H9 (cell line): ENCODE data around the gene COPE. TPM values are rescaled to one million over a fixed set of nuclear protein-coding genes. Genes with fewer than 3 reads are reported as not detected.

Source experiments
- DNase-seq: peaks from one replicate; pipeline ENCODE4 v3.0.0-alpha.2; 2017
- H2AFZ ChIP-seq: one replicate; pipeline ENCODE4 v1.6.1; 2013; ENCODE audit warnings: mild to moderate bottlenecking, low read length, control low read depth, moderate library complexity
- H2AK5ac ChIP-seq: 2 replicates; pipeline ENCODE4 v1.6.1; 2013; ENCODE audit warnings: low read length, control low read depth, mixed read lengths; ENCODE audit not compliant: insufficient read length
- H2BK120ac ChIP-seq: one replicate; pipeline ENCODE4 v1.6.1; 2013; ENCODE audit warnings: low read depth, mild to moderate bottlenecking, low read length, control low read depth, inconsistent platforms; ENCODE audit not compliant: poor library complexity, severe bottlenecking
- H2BK12ac ChIP-seq: 2 replicates; pipeline ENCODE4 v1.6.1; 2013; ENCODE audit warnings: low read length, control low read depth, mixed read lengths, low read depth; ENCODE audit not compliant: insufficient read length
- H2BK15ac ChIP-seq: 2 replicates; pipeline ENCODE4 v1.6.1; 2013; ENCODE audit warnings: low read depth, low read length, control low read depth
- H2BK20ac ChIP-seq: one replicate; pipeline ENCODE4 v1.6.1; 2013; ENCODE audit warnings: low read depth, mild to moderate bottlenecking, low read length, control low read depth, inconsistent platforms; ENCODE audit not compliant: poor library complexity, severe bottlenecking
- H2BK5ac ChIP-seq: 2 replicates; pipeline ENCODE4 v1.6.1; 2013; ENCODE audit warnings: low read length, control low read depth, mixed read lengths; ENCODE audit not compliant: insufficient read length
- H3K14ac ChIP-seq: 2 replicates; pipeline ENCODE4 v1.6.1; 2013; ENCODE audit warnings: low read length, control low read depth; ENCODE audit not compliant: insufficient read depth
- H3K18ac ChIP-seq: 2 replicates; pipeline ENCODE4 v1.6.1; 2013; ENCODE audit warnings: low read depth, mild to moderate bottlenecking, mixed read lengths, low read length, control low read depth; ENCODE audit not compliant: insufficient read length
- H3K23ac ChIP-seq: 2 replicates; pipeline ENCODE4 v1.6.1; 2013; ENCODE audit warnings: low read length, control low read depth, mixed read lengths, low read depth; ENCODE audit not compliant: insufficient read length
- H3K23me2 ChIP-seq: 2 replicates; pipeline ENCODE4 v1.6.1; 2013; ENCODE audit warnings: low read depth, mild to moderate bottlenecking, mixed read lengths, low read length, control low read depth; ENCODE audit not compliant: insufficient read length, poor library complexity, severe bottlenecking
- H3K27ac ChIP-seq: 2 replicates; pipeline ENCODE4 v1.5.1; 2013; ENCODE audit warnings: low read length, control low read depth, mixed read lengths, low read depth; ENCODE audit not compliant: insufficient read length
- H3K27me3 ChIP-seq: 2 replicates; pipeline ENCODE4 v1.6.1; 2013; ENCODE audit warnings: low read length, control low read depth, inconsistent platforms; ENCODE audit not compliant: insufficient read depth
- H3K4ac ChIP-seq: 2 replicates; pipeline ENCODE4 v1.6.1; 2013; ENCODE audit warnings: low read depth, mild to moderate bottlenecking, control low read depth, inconsistent platforms, low read length, moderate library complexity
- H3K4me1 ChIP-seq: 2 replicates; pipeline ENCODE4 v1.6.1; 2013; ENCODE audit warnings: low read length, control low read depth, inconsistent platforms; ENCODE audit not compliant: insufficient read depth
- H3K4me2 ChIP-seq: 2 replicates; pipeline ENCODE4 v1.6.1; 2013; ENCODE audit warnings: low read length, control low read depth, mixed read lengths; ENCODE audit not compliant: insufficient read length, insufficient read depth
- H3K56ac ChIP-seq: 2 replicates; pipeline ENCODE4 v1.6.1; 2013; ENCODE audit warnings: low read depth, mild to moderate bottlenecking, mixed read lengths, low read length, control low read depth; ENCODE audit not compliant: insufficient read length
- H3K79me1 ChIP-seq: 2 replicates; pipeline ENCODE4 v1.6.1; 2013; ENCODE audit warnings: low read depth, mild to moderate bottlenecking, moderate library complexity, low read length, control low read depth, inconsistent platforms; ENCODE audit not compliant: insufficient read depth, poor library complexity, severe bottlenecking
- H3K79me2 ChIP-seq: 2 replicates; pipeline ENCODE4 v1.6.1; 2013; ENCODE audit warnings: low read length, control low read depth, inconsistent platforms; ENCODE audit not compliant: insufficient read depth
- H3K9ac ChIP-seq: 2 replicates; pipeline ENCODE4 v1.6.1; 2013; ENCODE audit warnings: low read length, control low read depth, mixed read lengths; ENCODE audit not compliant: insufficient read length; ENCODE audit errors: extremely low read depth
- H3K9me3 ChIP-seq: one replicate; pipeline ENCODE4 v1.6.1; 2013; ENCODE audit warnings: low read depth, low read length, inconsistent platforms; ENCODE audit not compliant: control insufficient read depth
- H3T11ph ChIP-seq: one replicate; pipeline ENCODE4 v1.6.1; 2013; ENCODE audit warnings: mild to moderate bottlenecking, low read length, control low read depth, inconsistent platforms
- H4K20me1 ChIP-seq: one replicate; pipeline ENCODE4 v1.6.1; 2013; ENCODE audit not compliant: control insufficient read depth, insufficient read length, insufficient read depth
- H4K5ac ChIP-seq: 2 replicates; pipeline ENCODE4 v1.6.1; 2013; ENCODE audit warnings: low read depth, mild to moderate bottlenecking, mixed read lengths, low read length, control low read depth; ENCODE audit not compliant: insufficient read length
- H4K8ac ChIP-seq: replicated peaks from 2 replicates; pipeline ENCODE4 v1.6.1; 2013; ENCODE audit warnings: low read length, control low read depth, mixed read lengths, low read depth; ENCODE audit not compliant: insufficient read length
- H4K91ac ChIP-seq: 2 replicates; pipeline ENCODE4 v1.6.1; 2013; ENCODE audit warnings: low read depth, mild to moderate bottlenecking, moderate library complexity, mixed read lengths, low read length, control low read depth; ENCODE audit not compliant: insufficient read length
- H3K27ac Mint-ChIP-seq, 3 experiments: 2 replicates in 2 of 3; 3 replicates in 1 of 3; pipeline ENCODE4 v1.8.0; 2020 to 2021; ENCODE audit warnings: mixed read lengths in 3 of 3, mild to moderate bottlenecking in 1 of 3, moderate library complexity in 1 of 3
- H3K27me3 Mint-ChIP-seq: 2 replicates; pipeline ENCODE4 v1.8.0; 2021; ENCODE audit warnings: low read depth, mild to moderate bottlenecking, moderate library complexity, mixed read lengths
- H3K36me3 Mint-ChIP-seq, 3 experiments: 2 replicates in 2 of 3; 3 replicates in 1 of 3; pipeline ENCODE4 v1.8.0; 2020 to 2021; ENCODE audit warnings: low read depth in 3 of 3, mixed read lengths in 3 of 3; ENCODE audit not compliant: insufficient read depth in 1 of 3
- H3K4me1 Mint-ChIP-seq, 2 experiments: 2 replicates each; pipeline ENCODE4 v1.8.0; 2020; ENCODE audit warnings: mixed read lengths in 2 of 2
- H3K4me3 Mint-ChIP-seq, 2 experiments: 2 replicates in 1 of 2; 3 replicates in 1 of 2; pipeline ENCODE4 v1.8.0; 2020 to 2021; ENCODE audit warnings: mild to moderate bottlenecking in 2 of 2, mixed read lengths in 2 of 2, moderate library complexity in 1 of 2
- H3K9me3 Mint-ChIP-seq, 2 experiments: 2 replicates in 1 of 2; 3 replicates in 1 of 2; pipeline ENCODE4 v1.8.0; 2020; ENCODE audit warnings: mild to moderate bottlenecking in 2 of 2, mixed read lengths in 2 of 2, moderate library complexity in 1 of 2
- CTCF ChIP-seq: fragments of 200-600 bp; sonication (generic); conservative IDR thresholded peaks from 3 replicates; pipeline ENCODE4 v1.8.0; 2021; ENCODE audit warnings: antibody characterized with exemption, mild to moderate bottlenecking
- WGBS: extraction: QIAGEN DNeasy Blood & Tissue Kit; methylation state at CpG from one replicate; pipeline ENCODE4 v1.1.7; 2013; ENCODE audit warnings: missing lambda C conversion rate, low lambda C conversion rate, mixed read lengths; ENCODE audit not compliant: insufficient read length; ENCODE audit errors: extremely low coverage; 5-methylcytosine and 5-hydroxymethylcytosine counted together
- total RNA-seq: library from RNA; stranded (reverse); gene quantifications from 2 replicates; pipeline ENCODE4 v1.2.1, GENCODE V29; 2021

Gene COPE
- total RNA-seq, 1 experiment from 2014 or later, result 198 TPM

- Histone ChIP-seq H3K79me1 (no peaks in the 10 kb centered on the region), H3K9me3 (no peaks in the 10 kb centered on the region), H3K27me3 (no peaks in the 10 kb centered on the region), H3K4me2 (no peak overlapping the region), H2AK5ac (no peak overlapping the region), H3K23ac (no peak overlapping the region), H4K91ac (no peak overlapping the region), H2BK12ac (no peak overlapping the region), H2BK20ac (no peak overlapping the region), H2BK15ac (no peak overlapping the region), H4K5ac (no peak overlapping the region), H3K14ac (no peak overlapping the region), H3K9ac (no peak overlapping the region), H4K8ac (no peak overlapping the region), H3K79me2 (no peaks in the 10 kb centered on the region), H3K27ac (no peak overlapping the region), H2BK5ac (no peak overlapping the region), H3K18ac (no peak overlapping the region), H3T11ph (no peak overlapping the region), H2AFZ (no peak overlapping the region), H3K4me1 (no peaks in the 10 kb centered on the region), H2BK120ac (no peak overlapping the region), H4K20me1 (no peaks in the 10 kb centered on the region), H3K56ac (no peak overlapping the region), H3K4ac (no peak overlapping the region), H3K23me2 (peaks cover 3% of the 10 kb centered on the region)
- TF ChIP-seq CTCF, result no peak
- Mint-ChIP-seq H3K4me1 (peaks cover 4 to 13% of the 10 kb centered on the region in 2 experiments), H3K27ac (no peak overlapping the region), H3K9me3 (no peaks in the 10 kb centered on the region; a peak in 1 of 5 replicates), H3K36me3 (peaks cover 8 to 27% (median 19%) of the 10 kb centered on the region in 3 experiments), H3K27me3 (no peaks in the 10 kb centered on the region; the same call in none of the 2 replicates), H3K4me3 (peak overlapping the region in 1 of 2 experiments; percentile 48; a peak in 1 of 5 replicates)
- no CpG with 5 or more reads among the region's 34 CpGs for WGBS
- no peak for DNase-seq
Measured at GRCh38 chr19:18931316-18932162, 12.4 kb upstream of the COPE start.
